Spinal cord (tissue), 10 donors: ENCODE data around the gene TBX4. TPM values are rescaled to one million over a fixed set of nuclear protein-coding genes. Genes with fewer than 3 reads are reported as not detected.
"Not testable (repeated sequence)": the region's sequence is repeated elsewhere in the genome, so short reads cannot be mapped to it uniquely, and the experiment has no call there.

Experiments
- DNase-seq, 6 donors: peaks; one replicate each; pipeline versions ENCODE4 v3.0.0 to v3.0.0-alpha.2; 2013 to 2015; ENCODE audit warnings: low spot score in 6 of 6, low read depth in 4 of 6
- H3K27ac ChIP-seq: one replicate; pipeline ENCODE4 v1.5.1; 2013; ENCODE audit warnings: low read depth, low read length, control low read depth
- H3K27me3 ChIP-seq: one replicate; pipeline ENCODE4 v1.6.1; 2013; ENCODE audit warnings: low read length; ENCODE audit not compliant: control insufficient read depth, insufficient read depth
- H3K36me3 ChIP-seq: one replicate; pipeline ENCODE4 v1.6.1; 2013; ENCODE audit warnings: low read length; ENCODE audit not compliant: control insufficient read depth, insufficient read depth
- H3K4me1 ChIP-seq: one replicate; pipeline ENCODE4 v1.6.1; 2013; ENCODE audit warnings: low read length; ENCODE audit not compliant: control insufficient read depth, insufficient read depth
- H3K4me3 ChIP-seq: one replicate; pipeline ENCODE4 v1.5.1; 2013; ENCODE audit warnings: low read depth, low read length, control low read depth
- H3K9me3 ChIP-seq: one replicate; pipeline ENCODE4 v1.6.1; 2013; ENCODE audit warnings: low read length; ENCODE audit not compliant: control insufficient read depth, insufficient read depth
- WGBS: methylation state at CpG from one replicate; pipeline ENCODE4 v1.1.5; 2013; ENCODE audit warnings: missing lambda C conversion rate; ENCODE audit not compliant: insufficient coverage; 5-methylcytosine and 5-hydroxymethylcytosine counted together
- polyA plus RNA-seq, 2 donors: library from polyadenylated mRNA; unstranded; fragments of 120-200 nt; gene quantifications; one replicate each; pipeline ENCODE4 v1.2.1, GENCODE V29; 2013; ENCODE audit not compliant: insufficient read length in 2 of 2
- total RNA-seq, 2 donors: library from RNA; depleted of rRNA in 1 of 2; stranded (reverse); fragments of 120-200 nt in 1 of 2; fragments of >200 nt in 1 of 2; gene quantifications; one replicate each; pipeline versions ENCODE4 v1.2.3 to v1.2.4, GENCODE V29; 2013 to 2014
- donor health status: healthy.

TBX4 gene
- total and polyA plus RNA-seq, 4 donors, result not detected

DNA sequence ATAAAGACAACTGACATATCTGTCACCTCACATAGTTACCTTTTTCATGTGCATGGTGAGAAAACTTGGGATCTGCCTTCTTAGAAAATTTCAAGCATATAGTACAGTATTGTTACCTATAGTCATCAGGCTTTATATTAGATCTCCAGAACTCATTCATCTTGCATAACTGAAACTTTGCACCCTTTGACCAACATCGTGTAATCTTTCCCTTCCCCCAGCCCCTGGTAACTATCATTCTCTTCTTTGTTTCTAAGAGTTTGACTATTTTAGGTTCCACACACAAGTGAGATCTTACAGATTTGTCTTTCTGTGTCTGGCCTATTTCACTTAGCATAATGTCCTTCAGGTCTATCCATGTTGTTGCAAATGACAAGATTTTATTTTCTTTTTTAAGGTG is 22.9 kb upstream of the TBX4 start:
- Histone ChIP-seq H3K36me3 (no peaks in the 10 kb centered on the region), H3K4me1 (no peaks in the 10 kb centered on the region), H3K27me3 (peaks cover 4% of the 10 kb centered on the region), H3K4me3 (no peak overlapping the region), H3K9me3 (no peaks in the 10 kb centered on the region), H3K27ac (no peak overlapping the region)
- WGBS, result no CpG with 5 or more reads among the region's 1 CpG
- DNase-seq, result no peak

DNA sequence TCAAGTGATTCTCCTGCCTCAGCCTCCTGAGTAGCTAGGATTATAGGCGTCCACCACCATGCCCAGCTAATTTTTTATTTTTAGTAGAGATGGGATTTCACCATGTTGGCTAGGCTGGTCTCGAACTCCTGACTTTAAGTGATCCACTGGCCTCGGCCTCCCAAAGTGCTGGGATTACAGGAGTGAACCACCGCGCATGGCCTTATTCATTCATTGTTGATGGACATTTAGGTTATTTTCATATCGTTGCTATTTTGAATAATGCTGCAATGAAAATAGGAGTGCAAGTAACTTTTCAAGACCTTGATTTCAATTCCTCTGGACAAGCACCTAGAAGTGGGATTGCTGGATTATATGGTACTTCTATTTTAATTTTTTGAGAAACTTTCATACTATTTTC is 22.4 kb upstream of the TBX4 start:
- H3K9me3 ChIP-seq, H3K36me3 ChIP-seq, DNase-seq, H3K27ac ChIP-seq, H3K27me3 ChIP-seq, H3K4me3 ChIP-seq, H3K4me1 ChIP-seq: not testable (repeated sequence)
- WGBS, result 94% methylated on average over 4 of the region's 6 CpGs

DNA sequence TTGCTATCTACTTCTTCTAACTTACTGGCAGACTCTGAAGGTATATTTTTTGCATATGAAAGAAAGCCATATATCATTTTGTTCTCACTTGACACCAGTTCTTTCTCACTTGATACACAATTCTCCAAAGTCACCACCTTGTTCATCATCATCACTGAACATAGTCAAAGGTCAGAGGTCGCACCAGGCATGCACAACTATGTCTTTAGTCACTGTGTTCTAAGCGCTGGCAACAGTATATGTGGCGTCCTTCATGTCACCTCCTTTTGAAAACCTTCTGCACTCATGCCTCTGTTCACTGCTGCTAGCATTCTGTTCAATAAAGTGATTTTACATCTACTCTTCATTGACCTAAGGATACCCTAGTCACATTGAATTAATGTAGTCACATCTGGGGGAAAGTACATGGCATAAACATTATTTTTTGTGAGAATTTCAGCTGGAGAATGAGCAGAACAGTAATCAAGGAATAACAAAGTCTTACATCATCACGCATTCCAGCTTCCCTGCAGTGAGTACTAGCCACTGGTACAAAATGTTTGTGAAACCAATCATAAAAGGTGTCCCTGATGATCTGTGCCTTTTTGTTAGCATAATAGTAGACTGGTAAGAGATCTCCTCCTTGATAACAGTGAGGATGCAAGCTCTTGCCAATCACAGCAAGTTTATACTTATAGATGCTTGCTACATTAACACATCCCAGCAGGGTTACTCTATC is 20.5 kb upstream of the TBX4 start:
- H3K27me3 ChIP-seq, result no peaks in the 10 kb centered on the region
- peaks cover 2% of the 10 kb centered on the region for H3K9me3 ChIP-seq
- H3K4me1 ChIP-seq, result no peaks in the 10 kb centered on the region
- H3K27ac ChIP-seq, result no peak overlapping the region
- H3K36me3 ChIP-seq, result no peaks in the 10 kb centered on the region
- no peak overlapping the region for H3K4me3 ChIP-seq
- no peak for DNase-seq
- WGBS, result 73% methylated on average over 3 of the region's 4 CpGs

DNA sequence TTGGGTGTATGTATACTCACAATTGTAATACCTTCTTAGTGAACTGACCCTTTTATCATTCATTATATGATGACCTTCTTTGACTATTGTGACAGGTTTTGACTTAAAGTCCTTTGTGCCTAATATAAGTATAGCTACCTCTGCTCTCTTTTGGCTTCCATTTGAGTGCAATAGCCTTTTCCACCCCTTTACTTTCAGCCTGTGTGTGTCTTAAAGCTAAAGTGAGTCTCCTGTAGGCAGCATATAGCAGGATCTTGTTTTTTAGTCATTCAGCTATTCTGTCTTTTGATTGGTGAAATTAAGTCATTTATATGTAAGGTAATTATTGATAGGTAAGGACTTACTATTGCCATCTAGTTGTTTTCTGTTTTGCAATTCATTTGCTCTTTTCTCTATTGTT is 15.9 kb upstream of the TBX4 start:
- no peak overlapping the region for H3K4me3 ChIP-seq
- no peaks in the 10 kb centered on the region for H3K27me3 ChIP-seq
- H3K27ac ChIP-seq, result no peak overlapping the region
- no peak for DNase-seq
- no peaks in the 10 kb centered on the region for H3K4me1 ChIP-seq
- peaks cover 5% of the 10 kb centered on the region for H3K9me3 ChIP-seq
- no peaks in the 10 kb centered on the region for H3K36me3 ChIP-seq

DNA sequence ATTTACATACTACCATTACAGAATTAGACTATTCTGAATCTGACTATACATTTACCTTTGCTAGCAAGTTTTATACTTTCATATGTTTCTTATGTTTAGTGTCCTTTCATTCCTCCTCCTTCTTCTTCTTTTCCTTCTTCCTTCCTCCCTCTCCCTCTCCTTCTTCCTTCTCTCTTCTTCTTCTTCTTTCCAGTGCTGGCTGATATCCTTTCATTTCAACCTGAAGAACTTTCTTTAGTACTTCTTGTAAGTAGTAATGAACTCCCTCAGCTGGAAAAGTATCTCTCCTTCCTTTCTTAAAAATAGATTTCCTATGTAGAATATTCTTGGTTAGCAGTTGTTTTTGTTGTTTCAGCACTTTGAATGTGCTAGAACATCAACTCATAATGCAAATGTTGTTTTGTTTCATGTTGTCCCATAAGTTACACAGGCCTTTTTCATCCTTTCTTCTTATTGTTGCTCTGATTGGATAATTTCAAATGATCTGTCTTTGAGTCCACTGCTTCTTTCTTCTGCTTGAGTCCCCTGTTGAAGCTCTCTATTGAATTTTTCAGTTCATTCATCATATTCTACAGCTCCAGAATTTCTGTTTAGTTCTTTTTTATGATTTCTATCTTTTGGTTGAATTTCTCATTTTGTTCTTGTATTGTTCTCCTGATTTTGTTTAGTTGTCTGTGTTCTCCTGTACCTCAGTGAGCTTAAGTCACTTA is 15.1 kb upstream of the TBX4 start:
- DNase-seq, result no peak
- no peaks in the 10 kb centered on the region for H3K4me1 ChIP-seq
- peaks cover 5% of the 10 kb centered on the region for H3K9me3 ChIP-seq
- H3K27me3 ChIP-seq, result no peaks in the 10 kb centered on the region
- H3K36me3 ChIP-seq, result no peaks in the 10 kb centered on the region
- no peak overlapping the region for H3K27ac ChIP-seq
- no peak overlapping the region for H3K4me3 ChIP-seq

DNA sequence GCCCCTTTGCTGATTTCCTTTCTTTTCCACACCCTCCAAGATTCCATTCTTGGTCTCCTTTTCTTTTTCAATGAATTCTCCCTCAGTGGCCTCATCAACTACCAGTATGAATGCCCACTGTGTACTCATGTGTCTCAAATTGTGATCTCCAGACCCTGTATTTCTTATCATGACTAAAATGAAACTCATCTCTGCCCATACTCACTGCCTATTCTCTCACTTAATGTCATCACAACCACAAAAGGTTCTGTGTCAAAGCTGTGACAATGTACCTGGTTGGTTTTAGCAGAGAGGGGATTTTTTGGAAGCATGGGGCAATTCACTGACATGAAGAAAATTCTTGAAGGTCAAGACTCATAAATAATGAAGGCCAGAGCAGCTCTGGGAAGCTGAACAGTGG is 11.5 kb upstream of the TBX4 start:
- H3K27ac ChIP-seq, result no peak overlapping the region
- peaks cover 3% of the 10 kb centered on the region for H3K9me3 ChIP-seq
- no peaks in the 10 kb centered on the region for H3K4me1 ChIP-seq
- H3K36me3 ChIP-seq, result no peaks in the 10 kb centered on the region
- H3K4me3 ChIP-seq, result no peak overlapping the region
- H3K27me3 ChIP-seq, result no peaks in the 10 kb centered on the region
- no peak for DNase-seq

DNA sequence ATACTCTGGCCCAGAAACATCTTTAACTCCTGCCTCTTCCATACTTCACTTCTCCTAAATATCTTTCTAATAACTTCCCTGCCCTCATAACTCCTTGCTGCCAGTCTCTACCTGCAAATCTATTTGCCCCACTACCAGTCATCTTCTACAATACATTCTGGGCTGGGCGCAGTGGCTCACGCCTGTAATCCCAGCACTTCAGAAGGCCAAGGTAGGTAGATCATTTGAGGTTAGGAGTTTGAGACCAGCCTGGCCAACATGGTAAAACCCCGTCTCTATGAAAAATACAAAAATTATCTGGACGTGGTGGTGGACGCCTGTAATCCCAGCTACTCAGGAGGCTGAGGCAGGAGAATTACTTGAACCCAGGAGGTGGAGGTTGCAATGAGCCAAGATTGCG is 10.7 kb upstream of the TBX4 start:
- not testable (repeated sequence) for H3K9me3 ChIP-seq, H3K27ac ChIP-seq
- no CpG with 5 or more reads among the region's 6 CpGs for WGBS

DNA sequence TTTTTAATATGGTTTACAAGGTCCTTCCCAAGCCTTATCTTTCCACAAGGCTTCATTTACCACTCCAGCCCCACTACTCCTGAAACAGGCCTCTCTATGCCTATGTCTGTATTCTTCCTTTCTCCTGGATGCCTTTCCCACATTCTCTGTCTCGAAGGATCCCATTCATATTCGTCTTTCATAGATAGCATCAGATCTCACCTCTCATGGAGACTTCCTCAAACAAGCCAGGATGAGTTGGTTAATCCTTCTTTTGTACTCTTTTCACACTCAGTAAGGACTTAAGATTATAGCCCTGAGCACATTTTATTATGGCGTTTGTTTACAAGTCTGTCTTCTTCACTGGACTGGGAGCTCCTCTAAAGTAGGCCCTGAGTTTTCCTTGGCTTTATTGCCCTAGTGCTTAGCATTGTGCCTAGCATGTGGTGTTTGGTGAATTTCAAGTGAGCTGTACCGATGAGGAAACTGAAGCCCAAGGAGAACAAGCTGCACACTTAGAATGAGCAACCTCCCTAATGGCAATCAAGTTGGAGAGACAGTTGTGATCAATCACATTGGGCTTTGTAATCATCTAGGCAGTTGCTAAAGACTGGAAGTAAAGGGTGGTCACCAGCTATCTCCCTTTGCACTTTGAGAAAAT is 10.0 kb upstream of the TBX4 start:
- Histone ChIP-seq H3K27ac (no peak overlapping the region), H3K27me3 (peaks cover 4% of the 10 kb centered on the region), H3K36me3 (no peaks in the 10 kb centered on the region), H3K4me3 (no peak overlapping the region), H3K4me1 (no peaks in the 10 kb centered on the region), H3K9me3 (peaks cover 3% of the 10 kb centered on the region)
- no peak for DNase-seq
- 73% methylated on average over 4 of the region's 4 CpGs for WGBS

More for the DNA sequence above, 10.7 kb upstream of the TBX4 start:
- DNase-seq, H3K4me1 ChIP-seq, H3K4me3 ChIP-seq, H3K36me3 ChIP-seq, H3K27me3 ChIP-seq: not testable (repeated sequence)

DNA sequence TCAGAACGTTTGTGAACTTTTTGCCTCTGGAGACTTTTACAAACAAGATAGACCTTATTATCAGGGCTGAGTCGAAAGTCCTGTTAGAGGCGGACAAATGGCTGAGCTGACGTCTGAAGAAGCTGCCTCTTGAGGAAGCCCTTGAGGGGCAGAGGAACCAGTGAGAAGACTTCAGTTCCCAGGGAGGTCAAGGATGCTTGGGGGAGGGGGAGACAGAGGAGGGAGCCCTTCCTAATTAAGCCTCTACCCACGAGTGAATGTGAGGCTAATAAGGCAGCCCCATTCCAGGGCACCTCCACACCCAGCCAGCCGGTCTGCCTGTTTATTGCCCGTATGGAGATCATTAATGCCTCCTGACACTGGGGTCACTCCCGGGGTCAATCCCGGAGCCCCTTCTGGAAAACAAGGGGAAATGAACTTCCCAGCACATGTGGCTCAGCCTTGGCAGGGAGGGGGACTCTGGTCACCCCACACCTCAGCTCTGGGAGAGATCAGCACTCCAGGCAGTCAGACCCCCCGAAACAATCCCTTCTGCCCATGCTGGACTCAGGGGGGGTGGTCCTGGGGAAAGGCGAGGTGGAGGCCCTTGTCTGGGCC is 9.2 kb upstream of the TBX4 start:
- 67% methylated on average over 7 of the region's 11 CpGs for WGBS
- H3K9me3 ChIP-seq, result peaks cover under 1% of the 10 kb centered on the region
- H3K27me3 ChIP-seq, result peaks cover 8% of the 10 kb centered on the region
- H3K27ac ChIP-seq, result no peak overlapping the region
- H3K4me3 ChIP-seq, result no peak overlapping the region
- H3K4me1 ChIP-seq, result no peaks in the 10 kb centered on the region
- H3K36me3 ChIP-seq, result no peaks in the 10 kb centered on the region
- DNase-seq, result no peak
